GM19240 (cell line): ENCODE data around the gene AMZ1.
"Not testable (repeated sequence)": the region's sequence is repeated elsewhere in the genome, so short reads cannot be mapped to it uniquely, and the experiment has no call there.

Experiments
- DNase-seq: peaks from one replicate; pipeline ENCODE4 v3.0.0; 2011; ENCODE audit warnings: low spot score; ENCODE audit not compliant: insufficient read length

Gene AMZ1

DNA sequence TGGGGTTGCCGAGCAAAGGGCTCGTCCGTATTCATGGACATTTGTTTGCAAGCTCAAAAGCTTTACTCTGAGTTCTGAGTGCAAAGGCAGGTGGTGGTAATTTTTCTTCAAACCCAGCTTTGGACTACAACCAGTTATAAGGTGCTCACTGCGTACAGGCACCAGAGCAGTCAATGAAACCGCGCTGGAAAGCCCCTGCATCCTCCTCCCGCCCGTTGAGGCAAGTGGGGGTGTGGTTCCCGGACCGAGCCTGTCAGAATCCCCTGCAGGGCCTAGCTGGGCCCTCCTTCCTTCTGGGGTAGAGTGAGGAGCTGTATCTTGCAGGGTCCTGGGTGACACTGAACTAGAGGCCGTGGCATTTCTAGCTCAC lies 22.3 kb downstream of the AMZ1 start:
- peak; percentile 67 for DNase-seq

DNA sequence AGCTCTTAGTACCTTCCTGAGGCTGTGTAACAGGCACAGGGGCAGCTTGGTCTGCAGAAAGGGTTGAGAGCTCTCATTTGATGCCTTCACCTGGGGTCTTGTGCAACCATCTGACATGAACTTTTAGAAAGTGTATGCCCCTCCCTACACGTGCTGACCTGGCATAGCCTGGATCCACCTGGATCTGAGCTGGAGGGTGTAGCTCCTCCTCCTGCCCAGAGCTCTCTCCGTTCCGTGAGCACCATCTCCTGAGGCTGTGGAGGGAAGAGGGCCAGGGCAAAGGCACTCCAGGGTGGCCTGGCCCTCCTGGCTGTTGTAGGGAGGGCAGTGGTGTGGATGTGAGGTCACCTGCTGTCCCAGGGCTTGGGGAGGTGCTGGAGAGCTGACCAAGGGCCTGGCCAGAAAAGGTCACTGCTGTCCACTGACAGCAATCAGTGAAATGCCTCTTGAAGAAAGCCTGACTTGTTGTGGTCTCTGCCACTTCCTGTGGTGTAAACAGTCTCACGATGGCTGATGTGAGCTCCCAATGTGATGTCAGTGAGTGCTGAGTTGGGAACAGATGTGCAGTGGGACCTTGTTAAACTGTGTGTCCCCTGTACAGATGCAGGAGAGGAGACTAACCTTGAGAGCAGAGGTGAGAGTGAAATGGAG lies 23.0 kb downstream of the AMZ1 start:
- no peak for DNase-seq

DNA sequence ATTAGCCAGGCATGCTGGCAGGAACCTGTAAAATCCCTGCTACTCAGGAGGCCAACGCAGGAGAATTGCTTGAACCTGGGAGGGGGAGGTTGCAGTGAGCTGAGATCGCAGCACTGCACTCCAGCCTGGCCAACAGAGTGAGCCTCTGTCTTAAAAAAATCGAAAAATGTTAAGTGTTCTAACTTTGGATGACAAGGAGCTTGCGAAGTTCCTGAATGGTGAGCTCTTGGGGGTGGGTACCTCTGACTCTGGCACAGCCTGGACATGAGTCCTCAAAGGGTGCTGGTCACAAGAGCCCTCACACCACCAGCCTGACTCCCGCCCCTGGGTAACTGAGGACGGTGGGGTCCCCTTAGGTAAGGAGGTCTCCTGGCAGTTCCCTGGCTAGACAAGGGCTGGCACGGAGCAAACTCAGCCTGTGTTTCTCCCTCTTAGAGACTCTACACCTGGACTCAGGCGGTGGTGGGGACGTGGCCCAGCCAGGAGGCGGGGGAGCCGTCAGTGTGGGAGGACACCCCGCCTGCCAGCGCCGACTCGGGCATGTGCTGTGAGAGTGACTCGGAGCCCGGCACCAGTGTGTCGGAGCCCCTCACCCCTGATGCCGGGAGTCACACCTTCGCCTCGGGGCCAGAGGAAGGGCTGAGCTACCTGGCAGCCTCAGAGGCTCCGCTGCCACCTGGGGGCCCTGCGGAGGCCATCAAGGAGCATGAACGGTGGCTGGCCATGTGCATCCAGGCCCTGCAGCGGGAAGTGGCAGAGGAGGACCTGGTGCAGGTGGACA lies 24.1 kb downstream of the AMZ1 start:
- DNase-seq = no peak

DNA sequence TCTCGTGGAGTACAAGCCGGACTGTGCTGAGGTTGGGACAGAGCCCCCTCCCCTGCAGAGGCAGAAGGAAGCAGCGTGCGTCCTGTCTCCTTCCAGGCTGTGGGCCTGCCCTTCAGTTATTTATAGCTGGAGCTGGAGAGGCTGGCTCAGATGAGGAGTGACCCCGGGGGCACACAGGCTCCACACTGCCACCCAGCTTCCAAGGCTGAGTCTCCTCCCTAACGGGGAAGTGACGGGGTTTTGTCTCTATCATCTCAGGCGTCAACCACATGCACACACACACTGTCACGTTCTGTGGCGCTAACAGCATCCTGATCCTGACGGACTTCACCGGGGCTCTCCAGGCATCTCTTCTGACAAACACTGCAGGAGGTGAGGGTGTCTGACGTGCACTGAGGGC lies 25.4 kb downstream of the AMZ1 start:
- DNase-seq = no peak

DNA sequence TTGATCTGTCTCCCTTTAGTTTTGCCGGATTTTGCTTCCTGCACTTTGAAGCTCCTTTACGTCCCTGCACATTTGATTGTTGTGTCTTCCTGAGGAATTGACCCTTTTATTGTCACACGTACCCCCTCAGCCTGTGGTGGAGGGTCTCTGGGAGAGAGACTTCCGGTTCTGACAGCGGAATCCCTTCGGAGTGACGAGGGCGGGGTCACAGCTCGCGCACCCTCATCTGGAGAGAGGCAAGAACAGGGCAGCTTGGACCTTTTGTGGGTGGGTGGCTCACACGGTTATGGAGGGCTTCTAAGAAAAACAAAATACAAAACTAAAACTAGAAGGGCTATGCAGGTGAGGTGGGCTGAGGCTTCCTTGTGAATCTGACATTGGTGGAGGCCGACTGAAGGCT lies 26.0 kb downstream of the AMZ1 start:
- DNase-seq = no peak

DNA sequence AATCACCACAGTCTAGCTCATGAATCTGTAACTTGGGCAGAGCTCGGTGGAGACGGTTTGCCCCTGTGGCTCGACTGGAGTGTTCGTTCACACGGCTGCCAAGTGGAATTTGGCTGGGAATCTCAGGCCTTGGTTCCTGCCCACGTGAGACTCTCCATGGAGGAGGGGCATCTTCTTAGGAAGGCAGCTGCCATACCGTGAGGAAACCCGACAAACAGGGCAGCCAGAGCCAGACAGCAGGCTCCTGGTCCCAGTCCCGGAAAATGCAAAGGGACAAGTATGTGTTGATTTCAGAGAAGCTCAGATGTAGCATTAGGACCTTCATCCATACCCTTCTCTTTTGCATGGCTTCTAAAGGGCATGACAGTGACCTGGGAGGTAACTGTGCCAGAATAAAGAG lies 26.6 kb downstream of the AMZ1 start:
- no peak for DNase-seq

DNA sequence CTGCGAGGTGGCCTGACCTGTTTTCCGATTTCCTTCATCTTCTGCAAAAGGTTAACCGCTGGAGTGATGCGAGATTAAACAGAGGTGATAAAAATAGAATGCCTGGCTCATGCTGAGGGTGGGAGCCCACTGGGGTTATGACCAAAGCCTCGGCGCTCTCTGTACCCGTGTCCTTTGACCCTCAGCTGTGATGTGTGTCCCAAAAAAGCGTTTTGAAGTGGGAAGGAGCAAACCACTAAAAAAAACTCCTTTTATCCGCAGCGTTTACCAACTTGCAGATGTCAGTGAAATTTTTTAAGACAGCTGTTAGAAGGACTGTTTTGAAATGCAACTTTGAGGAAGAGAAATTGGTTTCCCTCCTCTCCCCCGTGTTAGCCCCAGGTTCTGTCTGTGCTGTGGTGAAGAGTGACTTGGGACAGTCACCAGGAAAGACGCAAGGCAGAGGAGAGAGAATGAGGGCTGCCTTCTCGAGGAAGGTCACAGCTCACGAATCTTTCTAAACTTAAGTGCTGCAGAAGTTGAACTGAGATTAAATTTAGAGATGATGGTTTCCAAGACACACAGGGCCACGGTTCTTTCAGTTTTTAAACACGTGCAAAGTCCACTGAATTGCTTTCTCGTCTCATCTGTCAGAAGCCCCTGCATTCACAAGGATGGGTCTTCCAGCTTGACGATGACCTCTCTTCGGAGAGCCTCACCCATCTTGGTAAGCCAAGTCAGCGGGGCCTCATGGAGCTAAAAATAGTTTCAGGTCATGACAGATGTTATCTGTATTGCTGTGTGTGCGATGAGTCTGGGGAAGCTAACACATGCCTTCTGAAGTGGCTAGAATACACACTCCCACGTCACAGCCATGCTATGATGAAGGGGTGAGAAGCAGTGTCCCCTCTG lies 27.6 kb downstream of the AMZ1 start:
- no peak for DNase-seq

DNA sequence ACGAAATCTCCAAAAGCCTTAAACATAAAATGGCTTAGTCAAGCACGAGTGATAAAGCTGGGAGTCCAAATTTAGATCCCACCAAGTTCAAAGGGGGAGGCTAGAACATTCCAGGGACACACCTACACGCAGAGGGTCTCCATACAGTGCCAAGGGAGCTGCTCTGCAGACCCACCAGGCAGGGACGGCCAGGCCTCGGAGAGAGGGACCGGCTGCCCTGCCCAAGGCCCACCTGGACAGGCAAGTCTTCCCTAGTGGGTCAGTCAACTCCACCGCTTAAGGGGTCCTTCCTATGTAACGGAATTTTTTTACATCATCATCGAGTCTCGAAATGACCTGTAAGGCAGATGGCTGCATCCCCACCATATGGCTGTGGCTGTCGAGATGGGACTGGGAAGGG lies 28.5 kb downstream of the AMZ1 start:
- DNase-seq = no peak

DNA sequence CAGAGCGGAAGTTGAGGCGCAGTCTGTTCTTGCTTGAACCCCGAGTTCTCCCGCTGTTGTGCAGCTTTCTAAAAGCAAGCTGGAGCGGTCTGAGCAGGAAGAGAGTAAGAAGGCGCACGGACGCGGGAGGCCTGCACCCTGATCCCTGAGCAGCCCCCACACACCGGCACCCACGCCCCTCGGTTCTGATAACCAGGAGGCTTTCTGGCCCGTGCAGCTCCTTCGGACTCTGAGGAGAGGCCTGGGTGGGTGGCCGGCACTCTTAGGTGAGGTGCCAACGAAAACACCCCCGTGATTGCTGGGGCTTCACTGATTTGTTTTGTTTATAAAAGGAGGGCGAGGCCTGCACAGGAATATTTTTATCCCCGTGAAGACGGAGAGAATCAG lies 28.9 kb downstream of the AMZ1 start:
- no peak for DNase-seq

DNA sequence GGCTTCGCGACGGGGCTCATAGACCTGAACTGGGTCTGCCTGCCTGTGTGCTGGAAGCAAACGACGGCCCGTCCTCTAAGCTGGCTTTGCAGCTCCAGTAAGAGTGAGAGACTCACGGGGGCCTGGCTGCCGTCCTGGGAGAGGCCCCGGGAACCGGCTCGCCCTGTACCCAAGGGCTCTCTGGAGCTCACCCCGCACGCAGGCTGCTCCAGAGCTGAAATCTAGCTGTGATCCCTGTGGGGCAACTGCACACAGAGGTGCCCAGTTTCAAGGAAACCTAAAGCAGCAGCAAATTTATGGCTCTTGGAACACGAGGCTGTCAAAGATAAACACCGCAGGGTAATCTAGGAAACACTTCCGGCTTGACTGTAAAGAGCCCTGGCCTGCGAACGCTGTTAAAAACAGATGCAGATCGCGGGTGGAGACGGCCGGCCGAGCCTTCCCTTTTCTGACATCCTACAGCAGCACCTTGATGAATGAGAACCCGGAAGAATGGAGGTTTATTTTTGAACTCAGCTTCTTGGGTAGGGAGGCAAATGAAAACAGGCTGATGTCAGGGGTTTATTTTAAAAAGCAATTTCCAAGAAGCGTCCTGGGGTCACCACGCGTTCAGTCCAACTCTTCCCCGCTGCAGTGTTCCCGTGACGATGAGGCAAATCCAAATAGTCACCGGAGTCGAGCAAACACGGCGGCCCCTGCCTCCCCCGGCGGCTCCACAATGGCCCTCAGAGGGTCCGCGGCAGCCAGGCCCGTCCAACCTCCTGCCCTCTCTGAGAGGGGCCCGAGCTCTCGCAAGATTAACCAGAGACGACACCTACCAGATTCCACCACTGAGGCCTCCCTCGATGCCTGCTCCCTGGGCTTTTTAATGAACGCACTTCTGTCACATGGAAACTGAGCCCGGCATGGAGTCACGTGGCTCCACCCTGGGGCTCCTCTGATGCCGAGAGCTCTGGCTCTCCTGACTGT lies 29.6 kb downstream of the AMZ1 start:
- DNase-seq = no peak

DNA sequence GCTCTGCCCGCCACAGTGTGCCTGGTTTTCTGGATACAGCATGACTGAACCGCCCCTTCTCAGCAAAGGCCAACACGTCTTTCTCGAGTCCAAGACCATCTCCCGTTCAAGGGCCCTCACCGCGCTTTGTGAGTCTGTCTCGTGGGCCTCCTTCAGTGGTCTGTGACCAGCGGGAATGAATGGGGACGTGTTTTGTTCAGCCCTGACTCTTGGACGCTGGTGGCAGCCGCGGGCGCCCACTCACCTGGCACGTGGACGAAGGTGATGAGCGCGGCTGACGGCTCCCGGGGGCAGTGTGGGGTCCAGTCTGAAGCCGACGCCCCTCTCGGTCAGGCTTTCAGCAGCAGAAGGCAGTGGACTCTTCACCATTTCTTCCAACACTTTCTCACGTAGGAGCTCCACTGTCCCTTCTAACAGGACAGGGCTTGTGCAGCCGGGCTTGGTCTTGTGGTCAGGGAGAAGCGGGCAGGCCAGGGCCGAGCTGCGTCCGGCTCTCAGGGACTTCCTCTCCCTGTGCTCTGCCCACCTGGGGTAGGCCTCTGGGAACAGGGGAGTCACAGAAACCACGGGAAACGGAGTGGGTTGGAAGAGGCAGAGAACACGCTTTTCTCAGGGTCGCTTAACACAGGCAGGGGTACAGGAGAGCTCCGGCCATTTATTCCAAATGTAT lies 30.4 kb downstream of the AMZ1 start:
- no peak for DNase-seq

DNA sequence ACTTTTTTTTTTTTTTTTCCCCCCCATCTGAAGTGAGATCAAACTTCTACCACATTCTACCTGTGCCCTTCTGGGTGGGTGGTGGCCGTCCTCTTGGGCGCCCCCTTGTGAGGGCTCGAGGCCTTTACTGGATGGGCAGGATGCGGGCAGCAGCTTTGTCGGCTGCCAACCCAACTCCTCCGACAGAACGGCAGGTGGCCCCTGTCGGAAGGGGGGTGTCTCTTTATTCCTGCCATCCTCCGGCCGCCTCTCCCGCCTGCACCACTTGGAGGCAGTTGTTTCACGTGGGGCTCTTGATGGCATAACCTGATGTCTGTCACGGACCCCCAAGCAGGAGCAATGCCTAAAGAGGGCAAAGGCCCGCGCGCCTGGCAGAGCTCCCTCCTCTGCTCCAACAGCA lies 31.0 kb downstream of the AMZ1 start:
- DNase-seq = no peak

DNA sequence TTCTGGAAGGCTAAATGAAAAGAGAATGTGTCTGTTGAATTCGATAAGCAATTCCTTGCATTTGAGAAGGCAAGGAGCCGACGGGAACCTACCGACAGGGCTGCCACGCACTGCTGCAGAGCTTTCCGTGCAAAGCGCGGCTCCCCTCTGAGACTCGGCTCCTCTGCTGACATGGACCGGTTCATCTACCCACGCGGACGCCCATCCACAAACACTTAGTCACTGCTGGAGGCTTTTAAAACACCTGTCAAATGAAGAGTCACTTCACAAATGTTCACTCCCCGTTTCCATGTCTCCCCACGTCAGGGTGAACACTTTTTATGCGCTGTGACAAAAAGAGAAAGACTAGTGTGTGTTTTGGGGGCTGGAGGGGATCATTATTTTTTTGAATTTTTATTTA lies 32.0 kb downstream of the AMZ1 start:
- DNase-seq = no peak

DNA sequence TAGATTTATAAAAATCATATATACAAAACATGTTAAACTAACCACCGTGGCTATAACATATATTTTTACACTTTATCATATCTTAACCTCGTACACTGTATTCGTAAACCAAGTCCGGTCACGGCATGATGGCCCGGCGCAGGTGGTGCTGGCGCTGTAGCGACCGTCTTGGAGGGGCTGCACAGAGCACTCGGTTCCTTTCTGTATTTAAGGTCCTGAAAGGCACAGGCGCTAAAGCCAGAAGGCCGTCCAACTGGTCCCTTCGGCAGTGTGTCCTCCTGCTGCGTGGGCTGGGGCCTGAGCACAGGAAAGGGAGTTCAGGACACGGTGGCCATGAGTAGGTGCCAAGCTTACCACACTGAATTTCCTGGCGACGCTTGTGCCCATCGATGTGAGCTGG lies 33.8 kb downstream of the AMZ1 start:
- DNase-seq = no peak

DNA sequence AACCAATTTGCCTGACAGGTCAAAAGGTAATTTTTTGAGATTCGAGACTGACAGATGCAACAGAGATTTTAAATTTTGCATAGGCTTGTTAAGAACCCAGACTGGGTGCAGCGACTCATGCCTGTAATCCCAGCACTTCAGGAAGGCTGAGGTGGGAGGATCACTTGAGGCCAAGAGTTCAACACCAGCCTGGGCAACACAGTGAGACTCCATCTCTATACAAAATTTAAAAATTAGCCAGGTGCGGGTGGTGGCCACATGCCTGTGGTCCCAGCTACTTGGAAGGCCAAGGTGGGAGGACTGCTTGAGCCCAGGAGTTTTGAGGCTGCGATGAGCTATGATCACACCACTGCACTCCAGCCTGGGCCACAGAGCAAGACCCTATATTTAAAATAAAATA lies 34.6 kb downstream of the AMZ1 start:
- no peak for DNase-seq

DNA sequence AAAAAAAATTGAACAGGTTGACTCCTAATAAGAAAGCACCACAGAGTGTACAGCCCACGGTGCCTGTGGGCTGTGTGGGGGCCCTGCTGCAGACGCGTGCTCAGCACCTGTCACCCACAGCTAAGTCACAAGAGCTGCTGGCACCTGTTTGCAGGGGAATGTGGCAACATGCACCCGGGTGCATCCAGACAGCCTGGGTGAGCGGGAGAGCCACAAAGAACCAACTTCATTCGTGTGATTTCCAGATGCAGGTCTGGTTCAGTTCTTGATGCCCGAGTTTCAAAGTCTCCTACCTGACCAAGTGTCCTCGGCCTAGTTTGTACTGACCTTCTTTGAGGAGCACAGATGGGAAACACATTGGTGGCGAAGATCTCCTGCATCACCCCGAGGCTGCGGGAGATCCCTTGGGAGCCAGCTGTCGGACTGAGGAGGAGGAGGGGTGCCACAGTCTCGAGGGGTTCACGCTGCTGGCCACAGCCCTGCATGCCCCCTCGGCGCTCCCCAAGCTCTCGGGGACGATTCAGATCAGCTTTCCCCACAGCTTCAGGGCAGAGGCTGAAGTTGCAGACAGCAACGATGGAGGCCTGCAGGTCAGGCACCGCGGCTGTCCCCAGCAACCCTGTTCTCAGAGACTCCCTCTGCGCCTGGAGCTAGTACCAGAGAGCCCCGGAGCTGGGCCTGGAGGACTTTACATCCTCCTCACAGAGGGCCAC lies 35.3 kb downstream of the AMZ1 start:
- DNase-seq = no peak

DNA sequence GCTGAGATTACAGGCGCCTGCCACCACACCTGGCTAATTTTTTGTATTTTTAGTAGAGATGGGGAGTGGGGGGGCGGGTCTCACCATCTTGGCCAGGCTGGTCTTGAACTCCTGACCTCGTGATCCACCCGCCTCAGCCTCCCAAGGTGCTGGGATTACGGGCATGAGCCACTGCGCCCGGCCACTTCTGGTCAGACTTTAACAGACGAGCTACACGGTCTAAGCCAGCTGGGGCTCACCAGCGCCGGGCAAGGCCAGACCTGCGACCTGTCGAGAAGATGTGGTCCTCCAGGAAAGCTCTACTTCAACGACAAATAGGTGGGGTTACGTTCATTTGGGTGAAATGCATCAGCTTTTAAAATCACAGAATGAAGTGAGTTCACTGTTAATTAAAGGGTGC lies 36.0 kb downstream of the AMZ1 start:
- not testable (repeated sequence) for DNase-seq

DNA sequence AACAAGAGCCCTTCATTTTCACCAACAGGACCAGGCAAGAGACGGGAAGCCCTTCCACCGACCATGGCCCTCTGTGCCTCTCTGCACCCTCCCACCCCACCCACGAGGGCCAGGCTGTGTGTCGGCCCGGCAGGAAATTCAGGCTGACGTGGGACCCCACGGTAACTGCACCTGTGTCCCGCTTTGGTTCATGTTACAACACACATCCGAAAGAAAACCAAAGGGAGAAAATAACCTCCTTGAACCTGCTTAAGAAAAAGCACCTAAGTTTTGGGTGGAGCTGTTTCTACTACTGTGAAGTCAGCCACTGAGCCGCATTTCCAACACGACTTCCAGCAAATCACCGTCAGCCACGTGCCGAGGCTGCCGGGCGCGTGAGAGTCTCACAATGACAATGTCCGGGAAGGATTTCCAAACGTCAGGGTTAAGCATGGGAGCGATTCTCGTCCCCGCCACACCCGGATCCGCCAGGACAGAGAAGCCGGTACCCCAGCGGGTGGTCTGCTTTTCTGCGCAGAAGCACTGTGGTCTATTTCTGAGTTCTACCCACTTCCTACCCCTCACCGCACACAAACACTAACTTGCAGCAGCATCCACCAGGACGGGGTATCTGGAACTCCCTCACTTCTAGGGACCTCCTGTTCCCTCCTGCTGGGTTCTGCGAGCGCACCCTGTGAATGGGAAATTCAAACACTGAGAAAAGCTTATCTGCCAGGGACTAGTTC lies 36.6 kb downstream of the AMZ1 start:
- no peak for DNase-seq
